CD4-positive, CD25-positive, alpha-beta regulatory T cell (primary cell): ENCODE results near the gene GRIK1. TPM values are rescaled to one million over a fixed set of nuclear protein-coding genes. Genes with fewer than 3 reads are reported as not detected.
A peak's percentile ranks its signal among the peaks of the same experiment; 100 is the strongest.

Experiments used
- ATAC-seq, 2 donors: fragments of 150-1000 bp; cut with Tn5 transposase; one replicate each; pipeline ENCODE4 v1.10.0; 2021; ENCODE audit warnings: low read depth in 2 of 2, moderate number of reproducible peaks in 2 of 2, moderate library complexity in 1 of 2
- DNase-seq, 3 donors: peaks; one replicate each; pipeline versions ENCODE4 v3.0.0 to v3.0.0-alpha.2; 2012 to 2022; ENCODE audit warnings: mixed read lengths in 1 of 3
- H3K27ac ChIP-seq: one replicate; pipeline ENCODE4 v1.7.0; 2013; ENCODE audit warnings: mild to moderate bottlenecking, low read length; ENCODE audit not compliant: insufficient read depth, poor library complexity, severe bottlenecking
- H3K27me3 ChIP-seq: one replicate; pipeline ENCODE4 v1.7.0; 2013; ENCODE audit warnings: low read length; ENCODE audit not compliant: control insufficient read depth, insufficient read depth
- H3K36me3 ChIP-seq: one replicate; pipeline ENCODE4 v1.7.0; 2013; ENCODE audit warnings: mild to moderate bottlenecking, low read length, moderate library complexity; ENCODE audit not compliant: control insufficient read depth, insufficient read depth
- H3K4me1 ChIP-seq: 2 replicates; pipeline ENCODE4 v1.7.0; 2013; ENCODE audit warnings: mild to moderate bottlenecking, low read length; ENCODE audit not compliant: insufficient read depth, control insufficient read depth, poor library complexity, severe bottlenecking
- H3K4me3 ChIP-seq: one replicate; pipeline ENCODE4 v1.7.0; 2013; ENCODE audit warnings: low read depth, mild to moderate bottlenecking, low read length, moderate library complexity
- H3K9me3 ChIP-seq, 2 experiments: 1 replicate in 1 of 2; 2 replicates in 1 of 2; pipeline ENCODE4 v1.7.0; 2013; ENCODE audit warnings: low read length in 2 of 2, mild to moderate bottlenecking in 1 of 2, moderate library complexity in 1 of 2; ENCODE audit not compliant: control insufficient read depth in 2 of 2
- H3K27ac Mint-ChIP-seq, 3 donors: one replicate each; pipeline ENCODE4 v1.8.0; 2020 to 2022; ENCODE audit warnings: mild to moderate bottlenecking in 3 of 3, mixed read lengths in 3 of 3, moderate library complexity in 2 of 3
- H3K27me3 Mint-ChIP-seq: one replicate; pipeline ENCODE4 v1.8.0; 2022; ENCODE audit warnings: mild to moderate bottlenecking, mixed read lengths
- H3K36me3 Mint-ChIP-seq: one replicate; pipeline ENCODE4 v1.8.0; 2020; ENCODE audit warnings: mixed read lengths
- H3K4me1 Mint-ChIP-seq, 4 donors: one replicate each; pipeline ENCODE4 v1.8.0; 2020 to 2022; ENCODE audit warnings: mixed read lengths in 4 of 4, mild to moderate bottlenecking in 1 of 4
- H3K4me3 Mint-ChIP-seq, 4 donors: one replicate each; pipeline ENCODE4 v1.8.0; 2020 to 2022; ENCODE audit warnings: mild to moderate bottlenecking in 4 of 4, mixed read lengths in 4 of 4, moderate library complexity in 3 of 4
- H3K9me3 Mint-ChIP-seq, 7 donors: one replicate each; pipeline ENCODE4 v1.8.0; 2020 to 2022; ENCODE audit warnings: mixed read lengths in 7 of 7, mild to moderate bottlenecking in 3 of 7, moderate library complexity in 2 of 7
- polyA plus RNA-seq, 4 donors: library from polyadenylated mRNA; unstranded; fragments of 300-500 nt; fragmentation: Illumina TruSeq; gene quantifications; one replicate each; pipeline ENCODE4 v1.2.3, GENCODE V29; 2021
- total RNA-seq: library from RNA; stranded (reverse); gene quantifications from one replicate; pipeline ENCODE4 v1.2.3, GENCODE V29; 2022

GRIK1 gene
- total and polyA plus RNA-seq, 5 donors from 2014 or later: 0.06 TPM; not detected in 4

DNA sequence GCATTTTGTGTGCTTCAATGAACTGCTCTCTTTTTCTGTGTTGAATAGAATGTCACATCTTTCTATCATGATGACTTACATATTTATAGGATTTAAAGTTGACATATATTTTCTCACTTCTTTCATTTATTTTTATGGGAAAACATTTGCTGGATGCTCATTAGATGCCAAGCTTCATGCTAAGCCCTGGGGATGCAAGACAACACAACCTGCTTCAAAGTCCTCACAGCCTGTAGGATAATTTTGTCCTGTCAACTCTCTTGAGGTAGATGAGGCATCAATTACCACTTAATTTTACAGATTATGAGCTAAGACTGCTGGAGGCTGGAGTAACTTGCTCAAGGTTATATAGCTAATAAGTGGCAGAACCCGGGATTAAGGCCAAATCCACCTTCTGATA is 264.3 kb downstream of the GRIK1 start:
- Mint-ChIP-seq H3K4me1 (no peaks in the 10 kb centered on the region), H3K27me3 (peaks cover 5% of the 10 kb centered on the region), H3K27ac (no peak overlapping the region), H3K9me3 (peaks cover 0 to 1% (median 0%) of the 10 kb centered on the region in 7 donors), H3K36me3 (no peaks in the 10 kb centered on the region), H3K4me3 (no peak overlapping the region)
- Histone ChIP-seq H3K9me3 (no peaks in the 10 kb centered on the region), H3K36me3 (no peaks in the 10 kb centered on the region), H3K4me1 (no peaks in the 10 kb centered on the region), H3K27ac (no peak overlapping the region), H3K27me3 (no peaks in the 10 kb centered on the region), H3K4me3 (no peak overlapping the region)
- ATAC-seq: no peak
- DNase-seq: no peak

DNA sequence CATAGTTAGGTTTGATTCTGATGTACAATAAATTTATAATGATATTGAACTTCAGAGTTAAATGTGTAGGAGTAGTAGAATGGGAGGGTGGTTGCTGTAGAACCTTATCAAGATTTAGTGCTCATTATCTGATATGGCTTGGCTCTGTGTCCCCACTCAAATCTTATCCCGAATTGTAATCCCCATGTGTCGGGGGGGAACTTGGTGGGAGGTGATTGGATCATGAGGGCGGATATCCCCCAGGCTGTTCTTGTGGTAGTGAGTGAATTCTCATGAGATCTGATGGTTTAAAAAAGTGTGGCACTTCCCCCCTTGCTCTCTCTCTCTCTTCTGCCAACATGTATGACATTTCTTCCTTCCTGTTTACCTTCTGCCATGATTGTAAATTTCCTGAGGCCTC is 265.5 kb downstream of the GRIK1 start:
- H3K27ac Mint-ChIP-seq: peak overlapping the region in 1 of 3 donors; percentile 45
- H3K9me3 Mint-ChIP-seq: peaks cover 0 to 1% (median 0%) of the 10 kb centered on the region in 7 donors
- no peaks in the 10 kb centered on the region for H3K4me1 Mint-ChIP-seq
- Histone ChIP-seq H3K27ac (no peak overlapping the region), H3K4me3 (no peak overlapping the region), H3K27me3 (no peaks in the 10 kb centered on the region), H3K4me1 (no peaks in the 10 kb centered on the region), H3K9me3 (no peaks in the 10 kb centered on the region), H3K36me3 (no peaks in the 10 kb centered on the region)
- ATAC-seq (no peak), DNase-seq (no peak)
- no peaks in the 10 kb centered on the region for H3K36me3 Mint-ChIP-seq
- H3K27me3 Mint-ChIP-seq: peaks cover 5% of the 10 kb centered on the region
- H3K4me3 Mint-ChIP-seq: no peak overlapping the region

DNA sequence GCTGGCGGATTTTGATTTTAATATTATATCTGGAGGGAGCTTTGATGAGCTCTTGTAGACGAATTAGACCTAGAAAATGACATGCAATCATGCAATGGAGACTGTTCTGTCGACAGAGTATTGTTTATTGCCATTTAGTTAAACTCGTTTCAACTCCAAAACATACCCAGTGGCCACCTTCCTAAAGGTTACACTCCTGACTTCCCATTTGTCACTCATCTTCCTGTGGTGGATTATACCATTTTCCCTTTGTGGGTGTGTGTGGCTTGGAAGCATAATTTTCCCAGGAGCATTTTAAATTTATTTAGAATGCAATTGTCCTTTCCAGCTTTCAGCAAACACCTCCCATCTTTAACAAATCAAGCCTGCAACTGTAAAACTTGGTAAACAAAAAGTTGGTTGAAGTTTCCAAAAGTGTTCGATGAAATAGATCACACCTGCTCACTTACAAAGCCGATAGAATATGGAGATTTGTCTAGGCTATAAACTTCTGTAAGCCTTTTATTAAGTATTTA is 266.6 kb downstream of the GRIK1 start:
- no peaks in the 10 kb centered on the region for H3K36me3 ChIP-seq
- no peaks in the 10 kb centered on the region for H3K9me3 ChIP-seq
- peaks cover 0 to 1% (median 0%) of the 10 kb centered on the region in 7 donors for H3K9me3 Mint-ChIP-seq
- H3K27ac Mint-ChIP-seq: no peak overlapping the region
- no peaks in the 10 kb centered on the region for H3K27me3 ChIP-seq
- H3K27me3 Mint-ChIP-seq: peaks cover 11% of the 10 kb centered on the region
- H3K4me3 Mint-ChIP-seq: no peak overlapping the region
- H3K36me3 Mint-ChIP-seq: no peaks in the 10 kb centered on the region
- no peaks in the 10 kb centered on the region for H3K4me1 ChIP-seq
- DNase-seq: no peak
- H3K4me3 ChIP-seq: no peak overlapping the region
- H3K4me1 Mint-ChIP-seq: no peaks in the 10 kb centered on the region
- no peak for ATAC-seq
- H3K27ac ChIP-seq: no peak overlapping the region

DNA sequence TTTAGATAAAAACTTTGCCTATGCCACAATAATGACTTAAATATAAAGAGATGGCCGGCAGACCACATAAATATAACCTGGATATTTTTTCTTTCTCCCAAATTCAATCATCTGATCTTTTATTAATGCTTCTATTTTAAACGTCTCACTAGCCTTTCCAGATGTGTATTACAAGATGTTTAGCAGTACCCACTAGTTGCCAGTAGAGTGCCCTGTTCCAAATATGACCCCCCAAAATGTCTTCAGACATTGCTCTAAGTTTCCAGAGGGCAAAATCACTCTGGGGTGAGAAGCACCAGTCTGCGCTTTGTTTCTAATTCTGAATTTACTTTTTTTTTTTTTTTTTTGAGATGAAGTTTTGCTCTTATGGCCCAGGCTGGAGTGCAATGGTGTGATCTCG is 268.1 kb downstream of the GRIK1 start:
- Mint-ChIP-seq H3K4me3 (no peak overlapping the region), H3K4me1 (no peaks in the 10 kb centered on the region), H3K9me3 (peaks cover 0 to 1% (median 0%) of the 10 kb centered on the region in 7 donors), H3K27me3 (peaks cover 11% of the 10 kb centered on the region), H3K36me3 (no peaks in the 10 kb centered on the region), H3K27ac (no peak overlapping the region)
- DNase-seq (no peak), ATAC-seq (no peak)
- Histone ChIP-seq H3K36me3 (no peaks in the 10 kb centered on the region), H3K9me3 (no peaks in the 10 kb centered on the region), H3K27ac (no peak overlapping the region), H3K27me3 (no peaks in the 10 kb centered on the region), H3K4me3 (no peak overlapping the region), H3K4me1 (no peaks in the 10 kb centered on the region)

DNA sequence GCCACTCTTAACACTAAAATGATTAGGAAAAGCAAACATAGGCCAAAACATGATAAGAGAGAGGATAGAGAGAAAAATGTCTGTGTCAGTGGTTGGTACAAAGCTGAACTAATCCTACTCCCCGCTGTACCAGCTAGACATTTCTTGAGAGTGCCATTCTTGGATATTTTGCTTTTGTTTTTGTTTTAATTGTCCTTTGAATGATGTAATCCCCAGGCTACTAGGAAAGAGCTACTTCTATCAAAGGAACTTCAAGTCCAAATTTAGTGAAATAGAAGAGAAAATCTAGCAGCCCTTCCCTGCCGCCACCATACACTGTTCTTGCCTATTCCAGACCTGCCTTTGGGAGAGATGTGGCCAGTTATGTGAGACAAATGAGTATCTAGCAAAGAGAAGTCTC is 269.6 kb downstream of the GRIK1 start:
- H3K36me3 Mint-ChIP-seq: no peaks in the 10 kb centered on the region
- Histone ChIP-seq H3K27ac (no peak overlapping the region), H3K9me3 (no peaks in the 10 kb centered on the region), H3K36me3 (no peaks in the 10 kb centered on the region), H3K27me3 (no peaks in the 10 kb centered on the region), H3K4me3 (no peak overlapping the region), H3K4me1 (no peaks in the 10 kb centered on the region)
- no peak overlapping the region for H3K27ac Mint-ChIP-seq
- H3K9me3 Mint-ChIP-seq: no peaks in the 10 kb centered on the region
- no peak overlapping the region for H3K4me3 Mint-ChIP-seq
- ATAC-seq: no peak
- peaks cover 11% of the 10 kb centered on the region for H3K27me3 Mint-ChIP-seq
- H3K4me1 Mint-ChIP-seq: no peaks in the 10 kb centered on the region
- DNase-seq: no peak

DNA sequence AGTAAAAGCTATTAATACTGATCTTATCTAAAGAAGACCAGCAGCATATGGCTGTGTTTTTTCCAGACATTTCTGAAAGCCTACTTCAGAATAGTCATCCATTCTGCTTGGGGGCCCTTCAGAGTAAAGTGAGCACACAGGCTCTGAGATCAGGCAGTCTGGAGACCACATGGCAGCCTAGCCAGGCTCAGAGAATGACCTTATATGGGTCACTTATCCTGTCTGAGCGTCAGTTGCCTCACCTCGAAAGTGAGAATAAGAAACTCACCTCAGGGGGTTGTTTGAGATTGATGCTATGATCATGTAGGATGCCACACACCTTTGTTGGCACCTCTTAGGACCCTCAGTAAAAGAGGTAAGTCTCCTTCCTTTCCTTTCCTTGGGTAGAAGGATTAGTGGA is 270.4 kb downstream of the GRIK1 start:
- H3K27ac Mint-ChIP-seq: no peak overlapping the region
- Histone ChIP-seq H3K9me3 (no peaks in the 10 kb centered on the region), H3K27ac (no peak overlapping the region), H3K4me3 (no peak overlapping the region), H3K27me3 (no peaks in the 10 kb centered on the region), H3K4me1 (no peaks in the 10 kb centered on the region), H3K36me3 (no peaks in the 10 kb centered on the region)
- H3K9me3 Mint-ChIP-seq: peaks cover 0 to 1% (median 0%) of the 10 kb centered on the region in 7 donors
- ATAC-seq (no peak), DNase-seq (no peak)
- H3K4me1 Mint-ChIP-seq: no peaks in the 10 kb centered on the region
- no peaks in the 10 kb centered on the region for H3K36me3 Mint-ChIP-seq
- H3K27me3 Mint-ChIP-seq: peaks cover 11% of the 10 kb centered on the region
- H3K4me3 Mint-ChIP-seq: no peak overlapping the region

DNA sequence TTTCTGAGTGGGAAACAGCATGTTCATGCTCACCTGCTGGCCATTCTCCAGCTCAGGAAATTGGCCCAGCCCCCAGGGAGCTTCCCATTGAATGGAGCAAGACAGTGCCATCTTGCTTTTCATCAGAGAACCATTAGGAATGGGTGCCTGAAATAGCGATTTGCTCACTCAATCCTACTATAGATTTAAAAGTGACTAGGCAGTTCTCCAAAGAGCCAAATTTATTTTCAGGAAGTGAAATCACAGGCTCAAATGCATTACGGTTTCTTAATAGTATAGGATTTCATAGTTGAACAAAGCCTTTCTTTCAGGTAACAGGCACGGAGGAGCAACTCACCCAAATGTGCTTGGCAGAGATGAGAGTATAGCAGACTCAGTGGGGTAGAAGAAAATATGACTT is 272.1 kb downstream of the GRIK1 start:
- Histone ChIP-seq H3K36me3 (no peaks in the 10 kb centered on the region), H3K27ac (no peak overlapping the region), H3K4me3 (no peak overlapping the region), H3K27me3 (no peaks in the 10 kb centered on the region), H3K4me1 (no peaks in the 10 kb centered on the region), H3K9me3 (no peaks in the 10 kb centered on the region)
- ATAC-seq: no peak
- H3K36me3 Mint-ChIP-seq: no peaks in the 10 kb centered on the region
- peaks cover 0 to 3% (median 0%) of the 10 kb centered on the region in 7 donors for H3K9me3 Mint-ChIP-seq
- H3K4me3 Mint-ChIP-seq: no peak overlapping the region
- H3K27ac Mint-ChIP-seq: no peak overlapping the region
- H3K27me3 Mint-ChIP-seq: peaks cover 11% of the 10 kb centered on the region
- DNase-seq: no peak
- no peaks in the 10 kb centered on the region for H3K4me1 Mint-ChIP-seq

DNA sequence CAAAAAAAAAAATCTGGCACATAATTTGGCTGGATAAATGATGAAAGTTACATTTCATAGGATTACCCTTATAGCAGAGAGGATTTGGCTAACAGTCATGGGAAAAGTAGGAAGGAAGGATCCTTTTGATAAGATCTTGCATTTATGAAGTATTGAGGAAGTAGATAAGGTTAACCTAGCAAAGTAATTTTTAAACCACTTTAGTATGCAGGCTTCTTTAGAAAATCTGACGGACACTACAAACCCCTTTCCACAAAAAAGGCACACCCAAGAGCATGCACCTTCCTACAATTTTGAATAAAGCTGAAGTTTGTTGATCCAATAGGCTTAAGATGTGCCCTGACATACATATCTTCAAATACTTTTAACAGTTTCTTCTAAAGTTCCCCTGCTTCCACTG is 275.2 kb downstream of the GRIK1 start:
- DNase-seq (no peak), ATAC-seq (no peak)
- Mint-ChIP-seq H3K9me3 (peaks cover 0 to 5% (median 2%) of the 10 kb centered on the region in 7 donors), H3K36me3 (no peaks in the 10 kb centered on the region), H3K4me1 (no peaks in the 10 kb centered on the region), H3K27me3 (peaks cover 6% of the 10 kb centered on the region), H3K4me3 (no peak overlapping the region), H3K27ac (no peak overlapping the region)
- no peak overlapping the region for H3K4me3 ChIP-seq
- no peaks in the 10 kb centered on the region for H3K4me1 ChIP-seq
- no peaks in the 10 kb centered on the region for H3K36me3 ChIP-seq
- H3K9me3 ChIP-seq: no peaks in the 10 kb centered on the region
- H3K27ac ChIP-seq: no peak overlapping the region
- H3K27me3 ChIP-seq: no peaks in the 10 kb centered on the region
